Measurements from ENCODE around the gene TMPRSS11E. TPM values are rescaled to one million over a fixed set of nuclear protein-coding genes. Genes with fewer than 3 reads are reported as not detected.

The TMPRSS11E gene
- total RNA-seq, 4 donors from 2014 or later: 0.24 TPM; not detected in 3

- DNase-seq: no peak
- Histone ChIP-seq H3K9me3 (no peaks in the 10 kb centered on the region), H3K4me3 (replicated peaks in 1 of 3) (no peak overlapping the region), H3K36me3 (no peaks in the 10 kb centered on the region), H3K4me1 (no peaks in the 10 kb centered on the region), H3K27me3 (no peaks in the 10 kb centered on the region), H3K27ac (no peak overlapping the region)
- intact Hi-C loops (cut with DNase I): no loop called here
- 90 to 93% methylated on average over 3 of the region's 3 CpGs for WGBS, 2 donors
- TF ChIP-seq POLR2A (IDR thresholded peaks at IDR 0.05) (no peak), CTCF (IDR thresholded peaks at IDR 0.05) (no peak)
These were observed 30.7 kb upstream of the TMPRSS11E start for GRCh38 chr4:68416591-68416990.

GRCh38 chr4:68426516-68426915 lies 20.7 kb upstream of the TMPRSS11E start:
- DNase-seq: no peak
- WGBS, 2 donors: 77 to 90% methylated on average over 3 of the region's 3 CpGs
- Histone ChIP-seq H3K27me3 (no peaks in the 10 kb centered on the region), H3K4me1 (no peaks in the 10 kb centered on the region), H3K27ac (no peak overlapping the region), H3K9me3 (no peaks in the 10 kb centered on the region), H3K4me3 (replicated peaks in 1 of 3) (no peak overlapping the region), H3K36me3 (no peaks in the 10 kb centered on the region)
- TF ChIP-seq POLR2A (IDR thresholded peaks at IDR 0.05): no peak
- TF ChIP-seq CTCF (IDR thresholded peaks at IDR 0.05): no peak
- intact Hi-C loops (cut with DNase I): no loop called here

GRCh38 chr4:68430337-68430736 lies 16.9 kb upstream of the TMPRSS11E start:
- DNase-seq: no peak
- TF ChIP-seq POLR2A (IDR thresholded peaks at IDR 0.05) (no peak), CTCF (IDR thresholded peaks at IDR 0.05) (no peak)
- Histone ChIP-seq H3K4me3 (replicated peaks in 1 of 3) (no peak overlapping the region), H3K27ac (no peak overlapping the region), H3K27me3 (no peaks in the 10 kb centered on the region), H3K4me1 (no peaks in the 10 kb centered on the region), H3K9me3 (no peaks in the 10 kb centered on the region), H3K36me3 (no peaks in the 10 kb centered on the region)
- intact Hi-C loops (cut with DNase I): no loop called here
- WGBS, 2 donors: 67 to 79% methylated on average over 1 of the region's 1 CpG

GRCh38 chr4:68432320-68432719 lies 14.9 kb upstream of the TMPRSS11E start:
- Histone ChIP-seq H3K36me3 (no peaks in the 10 kb centered on the region), H3K4me3 (replicated peaks in 1 of 3) (no peak overlapping the region), H3K27ac (no peak overlapping the region), H3K4me1 (no peaks in the 10 kb centered on the region), H3K9me3 (no peaks in the 10 kb centered on the region), H3K27me3 (no peaks in the 10 kb centered on the region)
- TF ChIP-seq CTCF (IDR thresholded peaks at IDR 0.05) (no peak), POLR2A (IDR thresholded peaks at IDR 0.05) (no peak)
- intact Hi-C loops (cut with DNase I): no loop called here
- DNase-seq: no peak

- intact Hi-C loops (cut with DNase I): no loop called here
- no peak for DNase-seq
- WGBS, 2 donors: 85 to 88% methylated on average over 5 of the region's 5 CpGs
- Histone ChIP-seq H3K4me3 (replicated peaks in 1 of 3) (no peak overlapping the region), H3K27ac (no peak overlapping the region), H3K27me3 (no peaks in the 10 kb centered on the region), H3K36me3 (no peaks in the 10 kb centered on the region), H3K4me1 (no peaks in the 10 kb centered on the region), H3K9me3 (no peaks in the 10 kb centered on the region)
- TF ChIP-seq CTCF (IDR thresholded peaks at IDR 0.05) (no peak), POLR2A (IDR thresholded peaks at IDR 0.05) (no peak)
These were observed 13.7 kb upstream of the TMPRSS11E start for GRCh38 chr4:68433582-68433981.
